AG04449 (cell line): ENCODE data around the gene LRP10.
"Not testable (repeated sequence)": the region's sequence is repeated elsewhere in the genome, so short reads cannot be mapped to it uniquely, and the experiment has no call there.

Experiments used
- CTCF ChIA-PET: fragments of 350-600 bp; formaldehyde crosslinking; extraction: SDS; loops from one replicate; lab custom pipeline; 2021; ENCODE audit warnings: antibody characterized with exemption; lab: Yijun Ruan, JAX
- POLR2A ChIA-PET: fragments of 400-600, 350-600 bp; formaldehyde crosslinking; extraction: SDS; loops from one replicate; lab custom pipeline; 2020; ENCODE audit warnings: antibody characterized with exemption, inconsistent platforms; lab: Yijun Ruan, JAX
- DNase-seq: peaks from one replicate; pipeline ENCODE4 v3.0.0-alpha.2; 2010; ENCODE audit warnings: low read depth, low spot score
- H3K4me3 ChIP-seq: 2 replicates; pipeline ENCODE4 v1.5.1; 2011; ENCODE audit warnings: low read depth, mild to moderate bottlenecking, control low read depth, low read length
- TF ChIP-seq, protein P1 (sequence below): IDR thresholded peaks from one replicate; pipeline ENCODE4 v1.5.1; 2011; ENCODE audit warnings: mild to moderate bottlenecking, moderate library complexity, low read length, control low read depth, inconsistent platforms; ENCODE audit not compliant: insufficient read depth; ENCODE audit errors: missing control alignments

LRP10 gene

DNA sequence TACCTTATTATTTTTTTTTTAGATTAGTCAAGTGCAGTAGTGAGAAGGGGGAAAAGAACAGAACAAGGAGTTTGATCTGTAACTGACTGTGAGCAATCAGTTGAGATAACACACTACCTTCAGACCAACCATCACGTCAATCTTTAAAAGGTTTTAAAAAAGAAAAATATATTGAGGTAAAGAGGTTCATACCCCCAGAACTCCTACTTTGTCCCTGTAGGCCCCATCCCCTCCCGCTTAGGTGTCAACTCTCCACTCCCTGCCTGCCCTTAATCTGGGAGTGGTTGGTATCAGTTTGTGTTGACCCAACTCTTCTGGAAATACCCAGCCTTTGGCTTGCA is 19.0 kb upstream of the LRP10 start:
- no peak overlapping the region for H3K4me3 ChIP-seq
- DNase-seq, result no peak
- POLR2A ChIA-PET, result interaction anchor here (0.6 to 7.3 kb wide), 6 partner anchors 15 to 296 kb away, joined by 3 to 158 read pairs (median 6); partner anchors contain the start of genes MMP14, MRPL52 and OXA1L
- TF ChIP-seq, protein P1, sequence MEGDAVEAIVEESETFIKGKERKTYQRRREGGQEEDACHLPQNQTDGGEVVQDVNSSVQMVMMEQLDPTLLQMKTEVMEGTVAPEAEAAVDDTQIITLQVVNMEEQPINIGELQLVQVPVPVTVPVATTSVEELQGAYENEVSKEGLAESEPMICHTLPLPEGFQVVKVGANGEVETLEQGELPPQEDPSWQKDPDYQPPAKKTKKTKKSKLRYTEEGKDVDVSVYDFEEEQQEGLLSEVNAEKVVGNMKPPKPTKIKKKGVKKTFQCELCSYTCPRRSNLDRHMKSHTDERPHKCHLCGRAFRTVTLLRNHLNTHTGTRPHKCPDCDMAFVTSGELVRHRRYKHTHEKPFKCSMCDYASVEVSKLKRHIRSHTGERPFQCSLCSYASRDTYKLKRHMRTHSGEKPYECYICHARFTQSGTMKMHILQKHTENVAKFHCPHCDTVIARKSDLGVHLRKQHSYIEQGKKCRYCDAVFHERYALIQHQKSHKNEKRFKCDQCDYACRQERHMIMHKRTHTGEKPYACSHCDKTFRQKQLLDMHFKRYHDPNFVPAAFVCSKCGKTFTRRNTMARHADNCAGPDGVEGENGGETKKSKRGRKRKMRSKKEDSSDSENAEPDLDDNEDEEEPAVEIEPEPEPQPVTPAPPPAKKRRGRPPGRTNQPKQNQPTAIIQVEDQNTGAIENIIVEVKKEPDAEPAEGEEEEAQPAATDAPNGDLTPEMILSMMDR, result no peak
- CTCF ChIA-PET, result interaction anchor here (0.6 to 10.9 kb wide), 44 partner anchors 12 to 464 kb away, joined by 3 to 272 read pairs (median 7); partner anchors contain the start of genes ABHD4, DAD1, LRP10 and MMP14

DNA sequence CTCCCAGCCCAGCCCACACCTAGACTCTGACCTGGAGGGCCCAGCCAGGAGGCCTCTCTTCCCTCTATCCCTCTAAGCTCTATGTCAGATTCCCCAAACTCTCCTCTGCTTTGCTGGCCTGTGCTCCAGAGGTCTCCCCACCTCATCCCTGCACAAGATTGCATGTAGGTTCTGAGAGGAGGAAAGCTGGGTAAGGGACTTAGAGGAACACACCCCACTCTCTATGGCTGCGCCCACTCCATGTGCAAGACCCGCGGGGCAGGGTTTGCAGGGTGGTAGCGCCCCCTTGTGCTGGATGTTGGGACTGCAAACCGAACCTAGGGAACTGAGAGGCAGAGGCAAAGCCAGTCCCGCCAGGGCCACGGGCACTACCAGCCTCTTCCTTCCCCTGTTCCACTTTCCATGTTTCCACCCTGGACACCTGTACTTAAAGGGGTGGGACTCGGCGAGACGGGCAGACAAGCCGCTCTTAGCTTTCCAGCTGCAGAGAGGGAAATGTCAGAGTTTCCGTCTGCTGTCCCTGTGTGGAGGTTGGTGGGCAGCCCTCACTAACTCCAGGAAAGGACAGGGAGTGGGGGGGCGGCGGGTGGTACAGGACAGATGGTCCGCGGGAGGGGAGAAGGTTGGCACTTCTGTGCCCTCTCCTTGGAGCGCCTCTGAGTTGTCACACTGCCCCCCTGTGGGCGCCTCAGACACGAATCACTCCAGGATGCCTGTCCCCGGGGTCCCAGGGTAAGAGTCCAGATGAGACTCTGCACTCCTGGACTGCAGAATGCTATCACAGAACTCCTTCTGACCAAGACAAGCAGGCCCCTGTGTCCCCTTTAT is 18.4 kb upstream of the LRP10 start:
- POLR2A ChIA-PET, result interaction anchor here (0.6 to 7.3 kb wide), 6 partner anchors 16 to 296 kb away, joined by 3 to 158 read pairs (median 6); partner anchors contain the start of genes MMP14, MRPL52 and OXA1L
- TF ChIP-seq, protein P1, result peak; percentile 93
- CTCF ChIA-PET, result interaction anchor here (0.7 to 10.9 kb wide), 46 partner anchors 11 to 467 kb away, joined by 3 to 272 read pairs (median 8); partner anchors contain the start of genes ABHD4, DAD1, LRP10 and MMP14
- peak overlapping the region; percentile 59 for H3K4me3 ChIP-seq
- DNase-seq, result no peak

DNA sequence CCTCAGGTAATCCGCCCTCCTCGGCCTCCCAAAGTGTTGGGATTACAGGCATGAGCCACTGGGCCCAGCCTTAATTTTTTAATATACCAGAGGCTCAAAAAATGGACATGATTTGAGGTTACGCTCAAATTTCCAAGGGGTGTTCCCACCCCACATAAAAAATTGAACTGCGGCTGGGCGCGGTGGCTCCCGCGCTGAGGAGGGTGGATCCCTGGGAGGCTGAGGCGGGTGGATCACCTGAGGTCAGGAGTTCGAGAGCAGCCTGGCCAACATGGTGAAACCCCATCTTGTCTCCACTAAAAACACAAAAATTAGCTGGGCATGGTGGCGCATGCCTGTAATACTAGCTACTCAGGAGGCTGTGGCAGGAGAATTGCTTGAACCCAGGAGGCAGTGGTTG is 17.2 kb upstream of the LRP10 start:
- CTCF ChIA-PET, result interaction anchor here (0.7 to 10.9 kb wide), 33 partner anchors 9 to 468 kb away, joined by 3 to 272 read pairs (median 9); partner anchors contain the start of genes ABHD4, DAD1, LRP10 and MMP14

DNA sequence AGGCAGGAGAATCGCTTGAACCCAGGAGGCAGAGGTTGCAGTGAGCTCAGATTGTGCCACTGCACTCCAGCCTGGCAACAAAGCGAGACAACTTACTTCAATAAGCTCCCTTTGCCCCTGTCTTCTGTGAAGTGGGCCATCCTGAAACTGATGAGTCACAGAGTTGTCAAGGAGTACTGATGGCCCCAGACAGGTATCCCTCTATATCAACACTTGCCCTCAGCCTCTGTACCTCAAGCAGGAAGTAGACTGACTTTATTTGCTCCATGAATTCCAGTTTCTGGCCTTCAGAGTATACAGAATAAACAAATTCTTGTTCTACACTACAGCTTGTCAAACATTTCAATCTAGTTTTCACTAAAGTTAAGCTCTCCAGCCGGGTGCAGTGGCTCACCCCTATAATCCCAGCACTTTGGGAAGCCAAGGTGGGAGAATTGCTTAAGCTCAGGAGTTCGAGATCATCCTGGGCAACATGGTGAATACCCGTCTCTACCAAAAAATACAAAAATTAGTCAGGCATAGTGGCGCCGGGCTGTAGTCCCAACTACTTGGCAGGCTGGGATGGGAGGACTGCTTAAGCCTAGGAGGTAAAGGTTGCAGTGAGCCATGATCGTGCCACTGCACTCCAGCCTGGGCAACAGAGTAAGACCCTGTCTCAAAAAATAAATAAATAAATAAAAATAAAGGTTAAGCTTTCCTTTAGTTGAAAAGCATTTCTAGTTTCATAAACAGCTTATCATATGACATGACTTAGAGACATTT is 16.4 kb upstream of the LRP10 start:
- H3K4me3 ChIP-seq, result no peak overlapping the region
- TF ChIP-seq, protein P1, result no peak
- no peak for DNase-seq
- ChIA-PET POLR2A (interaction anchor here (0.6 to 2.9 kb wide), 4 partner anchors 14 to 298 kb away, joined by 3 to 9 read pairs (median 4); partner anchors contain the start of gene MMP14), CTCF (interaction anchor here (0.8 to 10.9 kb wide), 26 partner anchors 9 to 465 kb away, joined by 3 to 272 read pairs (median 27); partner anchors contain the start of genes LRP10, MMP14, MRPL52 and OXA1L)

More for the DNA sequence above, 17.2 kb upstream of the LRP10 start:
- POLR2A ChIA-PET, result interaction anchor here (2.9 to 4.7 kb wide), 2 partner anchors 31 to 298 kb away, joined by 6 to 42 read pairs; no protein-coding TSS in a partner anchor
- H3K4me3 ChIP-seq, DNase-seq: not testable (repeated sequence)

DNA sequence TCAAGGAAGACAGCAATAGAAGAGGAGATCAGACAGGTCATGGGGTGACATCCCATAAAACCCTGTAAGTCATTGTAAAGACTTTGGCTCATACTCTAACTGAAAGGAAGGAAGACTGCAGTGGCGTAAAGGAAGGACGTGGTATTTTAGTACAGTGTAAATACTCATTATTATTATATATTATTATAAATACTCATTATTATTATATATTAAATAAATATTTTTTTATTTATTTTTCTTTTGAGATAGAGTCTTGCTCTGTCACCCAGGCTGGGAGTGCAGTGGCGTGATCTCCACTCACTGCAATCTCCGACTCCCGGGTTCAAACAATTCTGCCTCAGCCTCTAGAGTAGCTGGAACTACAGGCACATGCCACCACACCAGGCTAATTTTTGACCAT is 15.1 kb upstream of the LRP10 start:
- no peak for DNase-seq
- CTCF ChIA-PET, result interaction anchor here (1.1 to 8.8 kb wide), 7 partner anchors 8 to 287 kb away, joined by 3 to 256 read pairs (median 45); partner anchors contain the start of genes LRP10 and SLC7A7
- H3K4me3 ChIP-seq, result no peak overlapping the region
- TF ChIP-seq, protein P1, result no peak
- POLR2A ChIA-PET, result no interaction called here

DNA sequence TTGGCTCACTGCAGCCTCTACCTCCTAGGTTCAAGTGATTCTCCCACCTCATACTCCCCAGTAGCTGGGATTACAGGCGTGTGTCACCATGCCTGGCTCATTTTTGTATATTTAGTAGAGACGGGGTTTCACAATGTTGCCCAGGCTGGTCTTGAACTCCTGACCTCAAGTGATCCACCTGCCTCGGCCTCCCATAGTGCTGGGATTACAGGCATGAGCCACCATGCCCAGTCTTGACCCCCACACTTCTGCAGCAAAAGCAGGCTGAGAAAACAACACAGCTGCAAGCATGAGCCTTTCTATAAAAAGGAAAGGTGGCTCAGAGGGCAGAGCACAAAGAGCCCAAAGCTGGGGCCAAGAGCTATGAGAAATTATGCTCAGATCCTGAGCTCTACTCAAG is 11.2 kb upstream of the LRP10 start:
- not testable (repeated sequence) for DNase-seq, H3K4me3 ChIP-seq
- ChIA-PET POLR2A (interaction anchor here (0.9 to 1.2 kb wide), 2 partner anchors 8 to 9 kb away, joined by 3 read pairs; no protein-coding TSS in a partner anchor), CTCF (interaction anchor here (0.9 to 4.5 kb wide), 7 partner anchors 12 to 303 kb away, joined by 3 to 45 read pairs (median 11); partner anchors contain the start of gene LRP10)
